GM19043 (cell line): ENCODE data around the gene TRAF1.

Source experiments
- ATAC-seq: cut with Tn5 transposase; IDR thresholded peaks from one replicate; pipeline ENCODE4 v1.9.1; 2021; ENCODE audit warnings: low read depth; ENCODE audit not compliant: unreplicated experiment

TRAF1 gene

GRCh38 chr9:120925535-120926396 lies 830 bp downstream of the TRAF1 start:
- ATAC-seq = peak; percentile 29

DNA sequence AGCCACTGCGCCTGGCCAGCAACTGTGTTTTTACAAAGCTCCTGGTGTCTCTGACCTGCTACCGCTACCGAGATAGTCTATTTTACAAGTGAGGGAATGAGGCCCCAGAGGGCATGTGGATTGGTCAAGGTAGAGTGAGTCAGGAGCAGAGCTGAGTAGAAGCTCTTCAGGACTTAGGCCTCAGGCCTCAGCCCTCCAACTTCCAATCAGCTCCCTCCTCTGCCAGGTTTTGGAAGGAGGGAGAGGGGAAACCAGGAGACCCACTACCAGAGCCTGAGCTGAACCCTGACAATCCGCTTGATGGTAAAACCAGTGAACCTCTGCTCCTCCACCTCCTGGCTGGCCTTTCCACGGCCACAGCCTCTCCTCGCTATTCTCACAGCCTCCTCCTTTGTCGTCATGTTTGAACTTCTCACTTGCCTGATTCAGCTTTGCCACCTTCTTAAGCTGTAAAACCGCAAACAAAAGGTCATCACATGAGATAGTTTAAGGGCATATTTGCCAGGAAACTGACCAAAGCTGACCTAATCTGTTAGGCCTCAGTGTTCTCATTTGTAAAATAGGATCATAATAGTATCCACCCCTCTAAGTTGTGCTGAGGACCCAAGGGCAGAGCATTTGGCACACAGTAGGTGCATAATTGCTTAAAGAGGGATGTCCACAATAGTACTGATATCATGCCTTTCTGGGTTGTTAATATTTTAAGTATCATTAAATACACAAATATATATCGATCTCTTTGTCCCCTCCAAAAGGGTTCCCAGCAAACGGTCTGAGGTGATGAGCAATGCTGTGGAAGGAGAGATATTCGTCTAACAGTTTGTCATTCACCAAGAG lies 1.7 kb downstream of the TRAF1 start:
- no peak for ATAC-seq

DNA sequence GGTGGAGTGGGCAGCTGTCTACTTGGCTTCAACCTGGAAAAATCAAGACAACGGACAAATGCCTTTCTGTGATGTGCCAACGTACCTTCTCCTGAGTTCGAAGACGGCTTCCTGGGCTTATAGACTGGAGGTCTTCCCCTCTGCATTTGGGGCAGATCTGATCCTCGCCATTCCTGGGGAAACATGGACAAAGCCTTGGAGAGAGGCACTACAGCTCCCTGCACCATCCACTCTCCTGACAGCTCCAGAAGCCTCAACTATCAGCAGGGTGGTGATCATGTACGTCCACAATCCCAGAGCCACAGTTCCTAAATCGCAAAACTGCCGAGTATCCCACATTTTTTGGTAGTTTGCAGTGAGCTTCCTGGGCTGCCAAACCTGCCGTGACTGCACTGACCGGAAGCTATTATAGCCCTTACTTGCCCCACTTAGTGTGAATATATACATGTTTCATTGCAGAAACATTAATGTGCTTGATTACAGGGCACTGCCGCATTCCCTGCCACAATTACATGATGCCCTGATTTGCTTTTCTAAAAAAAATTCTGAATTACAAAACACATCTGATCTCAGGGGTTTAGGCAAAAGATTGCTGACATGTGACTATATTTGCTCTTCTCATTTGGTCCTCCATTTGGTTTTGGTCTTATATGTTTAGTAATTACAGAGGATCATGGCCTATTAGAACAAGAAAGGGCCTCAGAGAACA lies 2.8 kb downstream of the TRAF1 start:
- no peak for ATAC-seq

GRCh38 chr9:120922404-120923195 lies 4.0 kb downstream of the TRAF1 start:
- ATAC-seq = no peak

DNA sequence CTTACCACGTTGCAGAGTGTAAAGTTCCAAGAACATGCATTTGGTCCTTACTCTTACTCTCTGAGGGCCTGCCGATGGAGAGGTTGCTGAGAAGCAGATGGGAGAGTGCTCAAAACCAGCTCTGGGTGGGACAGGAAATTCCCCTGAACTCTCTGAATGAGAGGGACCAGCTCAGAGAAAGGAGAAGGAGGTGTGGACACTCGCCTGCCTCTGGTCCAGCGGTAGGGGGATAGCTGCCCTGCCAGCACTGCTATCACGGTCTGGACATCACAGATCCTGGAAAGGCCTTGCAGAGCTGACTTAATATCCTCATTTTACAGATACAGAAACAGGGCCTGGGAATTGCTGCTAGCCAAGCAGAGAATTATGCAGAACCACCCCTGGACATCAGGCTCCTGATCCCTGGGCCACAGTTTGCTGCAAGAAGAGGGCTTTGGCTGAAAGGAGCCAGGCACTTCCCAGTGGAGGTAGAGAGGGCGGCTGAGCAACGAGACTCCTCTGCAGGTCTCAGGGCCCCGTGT lies 4.9 kb downstream of the TRAF1 start:
- ATAC-seq = no peak

GRCh38 chr9:120920806-120921178 lies 5.8 kb downstream of the TRAF1 start:
- no peak for ATAC-seq

DNA sequence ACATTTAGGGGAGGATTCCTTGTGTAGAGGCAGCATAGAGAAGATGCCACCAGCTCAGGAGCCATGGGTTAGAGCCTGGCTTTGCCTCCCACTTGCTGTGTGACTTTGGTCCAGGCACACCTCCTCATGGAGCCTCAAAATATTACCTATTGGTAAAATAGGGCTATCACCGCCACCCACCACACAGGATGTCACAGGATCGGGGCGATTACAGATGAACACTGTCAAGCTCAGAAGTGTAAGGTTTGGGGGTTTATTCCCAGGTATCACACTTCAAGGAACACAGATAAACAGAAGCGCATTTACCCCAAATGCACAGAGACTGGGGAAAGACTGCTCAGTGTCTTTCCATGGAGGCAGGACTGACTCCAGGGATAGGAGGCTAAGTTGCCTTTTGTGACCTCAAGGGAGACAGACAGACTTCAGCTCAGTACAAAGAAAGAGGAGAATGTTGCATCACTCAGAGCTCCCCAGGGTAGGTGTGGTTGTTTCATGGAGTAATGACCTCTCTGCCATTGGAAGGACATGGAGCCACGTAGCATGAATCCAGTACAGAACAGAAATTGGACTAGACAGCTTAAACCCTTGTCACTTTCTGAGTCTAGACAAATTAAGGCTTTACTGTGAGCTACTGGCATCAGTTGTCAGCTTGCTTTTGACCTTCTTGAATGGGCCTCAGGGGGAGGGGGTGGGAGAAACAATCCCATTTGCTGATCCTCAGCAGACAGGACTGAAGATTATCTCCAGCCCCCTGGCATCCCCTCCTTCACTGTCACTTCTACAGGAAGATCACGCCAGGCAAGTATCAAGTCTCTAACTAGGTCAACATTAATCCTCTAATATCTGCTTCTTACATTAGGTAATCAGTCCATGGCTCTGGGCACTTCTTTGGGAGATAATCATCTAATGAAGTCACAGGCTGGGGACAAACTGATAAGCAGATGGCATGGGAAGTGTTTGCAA lies 6.5 kb downstream of the TRAF1 start:
- no peak for ATAC-seq

- ATAC-seq = no peak
Measured at GRCh38 chr9:120918931-120919842, 7.4 kb downstream of the TRAF1 start.

DNA sequence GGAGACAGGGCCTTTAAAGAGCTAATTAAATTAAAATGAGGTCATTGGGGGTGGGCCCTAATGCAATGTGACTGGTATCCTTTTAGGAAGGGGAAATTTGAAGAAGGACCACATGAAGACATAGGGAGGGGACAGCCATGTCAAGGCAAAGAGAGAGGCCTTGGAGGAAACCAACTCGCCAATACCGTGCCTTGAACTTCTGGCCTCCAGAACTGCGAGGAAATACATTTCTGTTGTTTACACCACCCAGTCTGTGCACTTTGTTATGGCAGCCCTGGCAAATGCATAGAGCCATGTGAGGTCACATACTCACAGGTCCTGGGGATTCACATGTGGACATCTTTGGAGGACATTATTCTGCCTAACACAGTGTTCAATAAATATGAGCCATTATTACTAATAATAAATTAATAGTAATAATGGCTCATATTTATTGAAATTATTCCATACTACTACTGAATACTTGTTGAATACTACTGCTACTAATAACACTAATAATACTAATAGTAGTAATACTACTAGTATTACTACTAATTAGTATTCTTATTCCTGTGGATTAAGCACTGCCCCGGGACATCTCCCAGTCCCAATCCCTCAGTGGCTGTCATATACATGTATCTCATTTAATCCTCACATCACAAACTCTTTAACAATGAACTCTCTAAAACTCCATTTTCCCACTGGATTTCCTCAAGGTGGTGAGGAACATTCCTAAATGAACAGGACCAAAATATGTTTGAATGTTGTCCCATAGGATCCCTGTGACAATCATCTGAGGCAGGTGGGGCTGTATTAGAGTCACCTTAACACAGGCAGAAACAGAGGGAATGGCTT lies 8.4 kb downstream of the TRAF1 start:
- ATAC-seq = no peak

GRCh38 chr9:120916991-120917880 lies 9.4 kb downstream of the TRAF1 start:
- ATAC-seq = no peak

DNA sequence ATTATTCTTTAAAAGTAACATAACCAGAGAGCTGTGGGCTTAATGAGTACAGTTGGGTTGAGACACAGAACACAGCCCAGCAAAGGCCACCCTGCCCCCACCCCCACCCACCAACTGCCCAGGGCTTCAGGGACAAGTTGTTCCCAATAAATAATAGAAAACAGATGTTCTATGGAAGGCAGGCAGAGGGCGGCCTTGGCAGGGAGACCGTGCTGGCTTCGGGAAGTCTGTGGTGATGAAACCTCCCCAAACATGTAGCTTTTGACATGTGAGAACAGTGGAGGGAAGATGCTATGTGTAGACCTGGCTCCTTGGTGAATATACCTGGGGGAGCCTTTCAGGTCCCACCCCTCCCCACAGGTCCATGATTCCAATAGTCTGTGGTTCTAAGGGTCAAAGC lies 10.0 kb downstream of the TRAF1 start:
- ATAC-seq = no peak

DNA sequence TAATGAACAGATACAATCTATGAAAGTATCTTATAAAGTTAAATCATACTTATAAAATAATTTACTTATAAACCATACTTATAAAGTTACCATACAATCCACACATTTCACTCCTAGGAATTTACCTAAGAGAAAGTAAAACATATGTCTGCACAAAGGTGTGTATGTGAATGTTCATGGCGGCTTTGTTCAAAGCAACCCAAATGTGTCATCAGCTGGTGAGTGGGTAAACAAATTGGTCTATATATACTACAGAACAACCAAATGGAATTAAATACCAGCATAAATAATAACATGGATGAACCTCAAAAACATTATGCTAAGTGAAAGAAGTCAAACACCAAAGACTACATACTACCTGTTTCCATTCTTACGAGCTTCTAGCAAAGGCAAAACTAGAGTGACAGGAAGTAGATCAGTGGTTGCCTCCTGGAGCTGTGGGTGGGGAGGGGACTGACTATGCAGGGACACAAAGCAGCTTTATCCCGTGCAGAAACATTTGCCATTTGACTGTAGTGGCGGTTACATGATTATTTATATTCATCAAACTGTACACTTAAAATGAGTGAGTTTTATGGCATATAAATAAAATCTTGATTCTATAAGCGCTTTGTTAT lies 10.6 kb downstream of the TRAF1 start:
- ATAC-seq = no peak

DNA sequence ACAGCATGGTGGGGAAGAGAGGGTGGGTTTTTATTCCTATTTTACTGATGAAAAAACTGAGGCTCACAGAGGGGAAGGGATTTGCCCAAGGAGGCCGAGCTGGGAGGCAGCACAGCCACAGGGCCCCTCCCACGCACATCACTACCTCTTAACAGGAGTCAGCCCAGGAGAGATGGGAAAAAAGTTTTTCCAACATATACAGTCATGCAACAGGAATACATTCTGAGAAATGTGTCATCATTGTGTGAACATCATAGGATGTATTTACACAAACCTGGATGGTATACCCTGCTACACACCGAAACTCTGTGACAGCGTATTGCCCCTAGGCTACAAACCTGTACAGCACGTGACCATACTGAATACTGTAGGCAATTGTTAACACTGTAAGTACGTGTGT lies 11.6 kb downstream of the TRAF1 start:
- ATAC-seq = no peak

- ATAC-seq = no peak
Measured at GRCh38 chr9:120914396-120914795, 12.2 kb downstream of the TRAF1 start.

- ATAC-seq = no peak
Measured at GRCh38 chr9:120913647-120914264, 12.8 kb downstream of the TRAF1 start.
